HG03432 (cell line): ENCODE measurements around the gene LIPH.
"Not testable (repeated sequence)": the region's sequence is repeated elsewhere in the genome, so short reads cannot be mapped to it uniquely, and the experiment has no call there.

ENCODE experiments used
- ATAC-seq: cut with Tn5 transposase; IDR thresholded peaks from one replicate; pipeline ENCODE4 v1.9.1; 2021; ENCODE audit warnings: mild to moderate bottlenecking, moderate library complexity; ENCODE audit not compliant: unreplicated experiment

LIPH gene

GRCh38 chr3:185490241-185490640, 62.1 kb downstream of the LIPH start:
- ATAC-seq = no peak

GRCh38 chr3:185489462-185489861, 62.9 kb downstream of the LIPH start:
- no peak for ATAC-seq

GRCh38 chr3:185488465-185488864, 63.9 kb downstream of the LIPH start:
- no peak for ATAC-seq

GRCh38 chr3:185486394-185486793, 66.0 kb downstream of the LIPH start:
- ATAC-seq = no peak

- ATAC-seq = no peak
These were observed 68.1 kb downstream of the LIPH start for GRCh38 chr3:185484296-185484695.

- no peak for ATAC-seq
These were observed 72.9 kb downstream of the LIPH start for GRCh38 chr3:185479373-185479945.

- ATAC-seq = no peak
These were observed 75.1 kb downstream of the LIPH start for GRCh38 chr3:185477316-185477715.

GRCh38 chr3:185474922-185475321, 77.5 kb downstream of the LIPH start:
- not testable (repeated sequence) for ATAC-seq

GRCh38 chr3:185473290-185473815, 79.0 kb downstream of the LIPH start:
- ATAC-seq = no peak

- ATAC-seq = no peak
These were observed 82.1 kb downstream of the LIPH start for GRCh38 chr3:185470323-185470722.

GRCh38 chr3:185469542-185469941, 82.8 kb downstream of the LIPH start:
- ATAC-seq = no peak

- ATAC-seq = not testable (repeated sequence)
These were observed 86.3 kb downstream of the LIPH start for GRCh38 chr3:185466123-185466522.

- ATAC-seq = no peak
These were observed 86.9 kb downstream of the LIPH start for GRCh38 chr3:185465471-185465870.

- no peak for ATAC-seq
These were observed 91.6 kb downstream of the LIPH start for GRCh38 chr3:185460719-185461350.

- ATAC-seq = no peak
These were observed 92.1 kb downstream of the LIPH start for GRCh38 chr3:185460309-185460708.

GRCh38 chr3:185457376-185457775, 95.0 kb downstream of the LIPH start:
- ATAC-seq = no peak
